Measurements from ENCODE around the gene RNF144A.

DNA sequence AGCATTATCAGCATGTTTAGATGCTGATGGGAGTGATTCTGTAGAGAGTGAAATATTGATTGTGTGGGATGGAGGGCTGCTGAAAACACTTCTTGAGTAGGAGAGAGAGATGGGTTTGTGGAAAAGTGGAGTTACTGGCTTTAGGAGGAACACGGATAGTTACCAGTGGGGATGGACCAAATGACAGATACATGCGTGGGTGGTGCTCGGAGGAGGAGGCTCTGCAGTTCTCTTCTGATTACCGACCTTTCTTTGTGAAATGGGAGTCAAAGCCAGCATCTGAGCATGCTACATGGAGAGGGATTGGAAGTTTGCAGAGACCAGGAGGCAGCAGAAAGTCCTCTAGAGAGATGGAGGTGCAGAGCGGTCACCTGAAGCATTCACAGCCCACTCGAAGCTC, 26.3 kb downstream of the RNF144A start:
- TF ChIP-seq CTCF (IDR thresholded peaks at IDR 0.05) = no peak
- no peak for TF ChIP-seq EZH2 (IDR thresholded peaks at IDR 0.05; ENCODE audit: borderline replicate concordance, insufficient read depth, low read depth, low read length, poor library complexity, severe bottlenecking)
